ENCODE measurements around the gene MATN1. TPM values are rescaled to one million over a fixed set of nuclear protein-coding genes. Genes with fewer than 3 reads are reported as not detected.

MATN1 gene
- total RNA-seq, 2 donors from 2014 or later, result not detected

- Histone ChIP-seq H3K27ac (ENCODE audit: low read depth, low read length) (no peak overlapping the region), H3K36me3 (ENCODE audit: control insufficient read depth, insufficient read depth, low read length) (no peaks in the 10 kb centered on the region), H3K9me3 (ENCODE audit: control insufficient read depth, low read length) (no peaks in the 10 kb centered on the region), H3K4me3 (ENCODE audit: low read length) (no peak overlapping the region), H3K9ac (ENCODE audit: extremely low read depth, low read length, poor library complexity, severe bottlenecking) (no peak overlapping the region), H3K4me1 (ENCODE audit: control insufficient read depth, insufficient read depth, low read length) (no peaks in the 10 kb centered on the region), H3K27me3 (ENCODE audit: control insufficient read depth, insufficient read depth, low read length, poor library complexity, severe bottlenecking) (no peaks in the 10 kb centered on the region)
- Mint-ChIP-seq H3K4me1 (peaks cover 5% of the 10 kb centered on the region), H3K4me3 (no peak overlapping the region), H3K9me3 (no peaks in the 10 kb centered on the region), H3K27ac (no peak overlapping the region), H3K36me3 (ENCODE audit: low read depth) (no peaks in the 10 kb centered on the region), H3K27me3 (ENCODE audit: insufficient read depth) (peaks cover 3% of the 10 kb centered on the region)
- 90 to 100% methylated on average over 3 to 4 of the region's 4 CpGs for WGBS, 2 experiments (ENCODE audit: insufficient coverage in 1 of 2, insufficient read length in 1 of 2)
- DNase-seq, result no peak
- TF ChIP-seq CTCF (conservative IDR thresholded peaks at IDR 0.05), result no peak
These were observed 10.7 kb upstream of the MATN1 start for GRCh38 chr1:30734106-30734505.

DNA sequence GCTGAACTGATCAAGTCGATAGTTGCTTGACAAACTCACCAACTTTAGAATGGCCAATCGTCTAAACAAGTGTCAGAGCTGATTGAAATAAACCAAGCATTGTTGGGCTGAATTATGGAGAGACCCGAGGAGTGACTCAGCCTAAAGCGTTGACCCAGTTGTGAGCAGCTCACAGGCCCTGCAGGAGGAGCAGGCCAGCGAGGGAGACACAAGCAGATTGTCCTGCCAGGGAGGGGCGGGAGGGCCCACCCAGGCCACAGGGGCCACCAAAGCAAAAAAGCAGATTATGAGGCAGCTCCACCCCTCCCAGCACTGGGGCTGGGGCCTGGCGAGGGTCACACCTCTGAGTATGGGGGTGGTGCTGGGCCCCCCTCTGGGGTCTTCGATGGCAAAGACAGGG lies 10.1 kb upstream of the MATN1 start:
- Histone ChIP-seq H3K27me3 (ENCODE audit: control insufficient read depth, insufficient read depth, low read length, poor library complexity, severe bottlenecking) (no peaks in the 10 kb centered on the region), H3K36me3 (ENCODE audit: control insufficient read depth, insufficient read depth, low read length) (no peaks in the 10 kb centered on the region), H3K9ac (ENCODE audit: extremely low read depth, low read length, poor library complexity, severe bottlenecking) (no peak overlapping the region), H3K9me3 (ENCODE audit: control insufficient read depth, low read length) (no peaks in the 10 kb centered on the region), H3K4me1 (ENCODE audit: control insufficient read depth, insufficient read depth, low read length) (no peaks in the 10 kb centered on the region), H3K27ac (ENCODE audit: low read depth, low read length) (no peak overlapping the region), H3K4me3 (ENCODE audit: low read length) (no peak overlapping the region)
- DNase-seq, result no peak
- Mint-ChIP-seq H3K4me1 (peaks cover 8% of the 10 kb centered on the region), H3K9me3 (no peaks in the 10 kb centered on the region), H3K4me3 (no peak overlapping the region), H3K27me3 (ENCODE audit: insufficient read depth) (no peaks in the 10 kb centered on the region), H3K36me3 (ENCODE audit: low read depth) (no peaks in the 10 kb centered on the region), H3K27ac (no peak overlapping the region)
- 73 to 80% methylated on average over 5 to 8 of the region's 8 CpGs for WGBS, 2 experiments (ENCODE audit: insufficient coverage in 1 of 2, insufficient read length in 1 of 2)
- no peak for TF ChIP-seq CTCF (conservative IDR thresholded peaks at IDR 0.05)

DNA sequence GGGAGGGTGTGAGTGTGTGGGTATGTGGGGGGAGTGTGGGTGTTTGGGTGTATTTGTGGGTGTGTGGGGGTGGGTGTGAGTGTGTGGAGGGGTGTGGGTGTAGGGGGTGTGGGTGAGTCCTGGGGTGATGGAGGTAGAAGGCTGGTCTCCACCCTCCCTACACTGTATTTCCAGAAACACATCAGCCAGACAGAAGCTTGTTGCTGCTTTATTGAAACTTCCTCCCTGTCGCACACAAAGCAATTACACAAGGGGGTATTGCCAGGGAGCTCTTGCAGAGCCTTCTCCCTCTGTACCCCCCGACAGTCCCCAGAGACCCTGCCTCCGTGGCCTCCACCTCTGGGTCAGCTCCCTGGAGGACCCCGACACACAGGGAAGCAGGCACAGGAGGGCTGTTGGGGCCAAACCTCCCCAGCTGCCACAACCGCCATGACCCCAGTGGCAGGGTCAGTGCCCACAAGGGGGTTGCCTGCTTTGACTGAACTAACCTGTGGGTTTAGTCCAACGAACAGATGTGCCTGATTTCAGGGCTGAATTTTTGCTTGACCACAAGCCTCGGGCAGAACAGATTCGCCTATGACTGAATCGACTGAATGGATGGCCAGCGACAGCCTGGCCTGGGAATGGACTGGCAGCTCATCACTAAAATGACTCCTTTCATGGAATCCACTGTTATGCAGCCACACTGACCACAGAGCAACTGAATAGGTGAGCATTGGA lies 9.1 kb upstream of the MATN1 start:
- Mint-ChIP-seq H3K27me3 (ENCODE audit: insufficient read depth) (no peaks in the 10 kb centered on the region), H3K27ac (no peak overlapping the region), H3K4me3 (no peak overlapping the region), H3K4me1 (peaks cover 19% of the 10 kb centered on the region), H3K36me3 (ENCODE audit: low read depth) (no peaks in the 10 kb centered on the region), H3K9me3 (no peaks in the 10 kb centered on the region)
- no peak overlapping the region for H3K9ac ChIP-seq (ENCODE audit: extremely low read depth, low read length, poor library complexity, severe bottlenecking)
- H3K27ac ChIP-seq (ENCODE audit: low read depth, low read length), result no peak overlapping the region
- WGBS, 2 experiments (ENCODE audit: insufficient coverage in 1 of 2, insufficient read length in 1 of 2), result 76 to 78% methylated on average over 10 of the region's 10 CpGs
- no peak for TF ChIP-seq CTCF (conservative IDR thresholded peaks at IDR 0.05)
- H3K4me3 ChIP-seq (ENCODE audit: low read length), result no peak overlapping the region
- H3K4me1 ChIP-seq (ENCODE audit: control insufficient read depth, insufficient read depth, low read length), result no peaks in the 10 kb centered on the region
- no peak for DNase-seq
- no peaks in the 10 kb centered on the region for H3K9me3 ChIP-seq (ENCODE audit: control insufficient read depth, low read length)
- no peaks in the 10 kb centered on the region for H3K27me3 ChIP-seq (ENCODE audit: control insufficient read depth, insufficient read depth, low read length, poor library complexity, severe bottlenecking)
- H3K36me3 ChIP-seq (ENCODE audit: control insufficient read depth, insufficient read depth, low read length), result no peaks in the 10 kb centered on the region
